ENCODE results near the gene ADAM22. TPM values are rescaled to one million over a fixed set of nuclear protein-coding genes. Genes with fewer than 3 reads are reported as not detected.

ADAM22 gene
- total and polyA plus RNA-seq, 10 of the 15 experiments (the other 5 are each of a cell fraction or from before 2014, with no cell fraction given), result 1.4 to 24.5 (median 7.6) TPM

GRCh38 chr7:88244258-88244657 is 310.2 kb downstream of the ADAM22 start (continued):
- TF ChIP-seq SIN3A (IDR thresholded peaks at IDR 0.05; ENCODE audit: low read depth, low read length), result no peak

Other genes with a start within 250 kb of the ADAM22 start
- 21.1 and 21.6 TPM in 2 replicates for gene SLC25A40, start 57.9 kb upstream of the ADAM22 start, total RNA-seq (2014; rRNA removed)
- 22.9 and 23.7 TPM in 2 replicates for gene SLC25A40, start 57.9 kb upstream of the ADAM22 start, total RNA-seq (2014; rRNA removed; fragmentation: Illumina TruSeq; extraction: Trizol)
- gene SLC25A40, start 57.9 kb upstream of the ADAM22 start, total RNA-seq (2021), result 32.3 and 33.0 TPM in 2 replicates
- gene SLC25A40, start 57.9 kb upstream of the ADAM22 start, polyA plus RNA-seq (2011; rRNA removed), result 60.3 and 110 TPM in 2 replicates
- gene SLC25A40, start 57.9 kb upstream of the ADAM22 start, polyA plus RNA-seq (2014; fragmentation: Illumina TruSeq; extraction: Trizol), result 28.7 and 35.9 TPM in 2 replicates
- gene SLC25A40, start 57.9 kb upstream of the ADAM22 start, polyA plus RNA-seq (2014; fragmentation: Nextera tagmentation; extraction: Ambion mirVana), result 10 to 100 TPM; 15.8 to 17.4 TPM
- gene SLC25A40, start 57.9 kb upstream of the ADAM22 start, polyA plus RNA-seq (2014; rRNA removed), result 16.4 and 18.6 TPM in 2 replicates
- gene SLC25A40, start 57.9 kb upstream of the ADAM22 start, polyA plus RNA-seq (2016; fragmentation: Nextera tagmentation; extraction: Ambion mirVana), result 10 to 100 TPM; 21.4 to 24.6 TPM
- gene DBF4, start 57.8 kb upstream of the ADAM22 start, total RNA-seq (2014; rRNA removed), result 71.2 and 75.9 TPM in 2 replicates
- gene DBF4, start 57.8 kb upstream of the ADAM22 start, total RNA-seq (2014; rRNA removed; fragmentation: Illumina TruSeq; extraction: Trizol), result 77.4 and 81.8 TPM in 2 replicates
- gene DBF4, start 57.8 kb upstream of the ADAM22 start, total RNA-seq (2021), result 56.6 and 60.1 TPM in 2 replicates
- 29.3 and 38.0 TPM in 2 replicates for gene DBF4, start 57.8 kb upstream of the ADAM22 start, polyA plus RNA-seq (2011; rRNA removed)
- 64.8 and 89.7 TPM in 2 replicates for gene DBF4, start 57.8 kb upstream of the ADAM22 start, polyA plus RNA-seq (2014; fragmentation: Illumina TruSeq; extraction: Trizol)
- 10 to 100 TPM; 46.1 to 47.0 TPM for gene DBF4, start 57.8 kb upstream of the ADAM22 start, polyA plus RNA-seq (2014; fragmentation: Nextera tagmentation; extraction: Ambion mirVana)
- 37.7 and 38.5 TPM in 2 replicates for gene DBF4, start 57.8 kb upstream of the ADAM22 start, polyA plus RNA-seq (2014; rRNA removed)
- 10 to 100 TPM; 84.0 to 89.8 TPM for gene DBF4, start 57.8 kb upstream of the ADAM22 start, polyA plus RNA-seq (2016; fragmentation: Nextera tagmentation; extraction: Ambion mirVana)

Data from GM12878 (cell line).